PC-9 (cell line): Measurements from ENCODE around the gene PADI1. TPM values are rescaled to one million over a fixed set of nuclear protein-coding genes. Genes with fewer than 3 reads are reported as not detected.

Experiments
- BruUV-seq: library from RNA; stranded (reverse); fragments of 400-500 nt; replicated peaks from 2 replicates; lab custom pipeline; 2021; lab: Mats Ljungman, UMichigan
- CTCF ChIA-PET: fragments of 300-600 bp; sonication (Branson Sonifier 250); formaldehyde crosslinking; loops from one replicate; lab custom pipeline; 2022; ENCODE audit warnings: antibody characterized with exemption; lab: Charles Lee
- POLR2A ChIA-PET: fragments of 300-600 bp; sonication (Branson Sonifier 250); formaldehyde crosslinking; loops from one replicate; lab custom pipeline; 2022; ENCODE audit warnings: antibody characterized with exemption; ENCODE audit not compliant: unreplicated experiment; lab: Charles Lee
- DNase-seq, 2 experiments: peaks; one replicate each; pipeline versions ENCODE4 v3.0.0 to v3.0.0-alpha.2; 2015 to 2022; ENCODE audit warnings: mixed read lengths in 1 of 2
- H2AFZ ChIP-seq: fragments of 200-600 bp; sonication (generic); 2 replicates; pipeline ENCODE4 v1.8.1; 2017; ENCODE audit warnings: antibody characterized with exemption
- H3F3A ChIP-seq: fragments of 200-600 bp; sonication (generic); 2 replicates; pipeline ENCODE4 v1.8.1; 2017; ENCODE audit warnings: antibody characterized with exemption, mild to moderate bottlenecking, low read depth; ENCODE audit not compliant: insufficient read depth
- H3K27ac ChIP-seq: fragments of 200-600 bp; sonication (generic); 2 replicates; pipeline ENCODE4 v1.6.1; 2016; ENCODE audit warnings: mixed run types
- H3K27me3 ChIP-seq: fragments of 200-600 bp; sonication (generic); 2 replicates; pipeline ENCODE4 v1.6.1; 2016; ENCODE audit warnings: low read depth, mixed run types; ENCODE audit not compliant: insufficient read depth
- H3K36me3 ChIP-seq: fragments of 200-600 bp; sonication (generic); 2 replicates; pipeline ENCODE4 v1.6.1; 2016; ENCODE audit warnings: low read depth, mixed run types
- H3K4me1 ChIP-seq: fragments of 200-600 bp; sonication (generic); replicated peaks from 2 replicates; pipeline ENCODE4 v1.6.1; 2016; ENCODE audit warnings: mixed run types; ENCODE audit not compliant: insufficient read depth
- H3K4me2 ChIP-seq: fragments of 200-600 bp; sonication (generic); 2 replicates; pipeline ENCODE4 v1.6.1; 2017; ENCODE audit warnings: mixed run types
- H3K4me3 ChIP-seq: fragments of 200-600 bp; sonication (generic); 2 replicates; pipeline ENCODE4 v1.6.1; 2016; ENCODE audit warnings: mixed run types
- H3K79me2 ChIP-seq: fragments of 200-600 bp; sonication (generic); 2 replicates; pipeline ENCODE4 v1.6.1; 2017; ENCODE audit warnings: low read depth, mixed run types
- H3K9me2 ChIP-seq: fragments of 200-600 bp; sonication (generic); 2 replicates; pipeline ENCODE4 v1.8.1; 2017; ENCODE audit warnings: mild to moderate bottlenecking; ENCODE audit not compliant: insufficient read depth
- H3K9me3 ChIP-seq: fragments of 200-600 bp; sonication (generic); 2 replicates; pipeline ENCODE4 v1.8.1; 2016; ENCODE audit warnings: low read depth; ENCODE audit not compliant: insufficient read depth
- H4K20me1 ChIP-seq: fragments of 200-600 bp; sonication (generic); 2 replicates; pipeline ENCODE4 v1.8.1; 2017; ENCODE audit not compliant: insufficient read depth
- CTCF ChIP-seq: fragments of 200-600 bp; sonication (generic); conservative IDR thresholded peaks from 2 replicates; pipeline ENCODE4 v1.6.1; 2017; ENCODE audit warnings: mixed run types, antibody characterized with exemption, mild to moderate bottlenecking, moderate library complexity
- EZH2 ChIP-seq: fragments of 200-600 bp; sonication (generic); IDR thresholded peaks from 2 replicates; pipeline ENCODE4 v1.8.0; 2017; ENCODE audit warnings: antibody characterized with exemption, low read depth
- intact Hi-C: fragments of 100-400 bp; cut with micrococcal nuclease; formaldehyde crosslinking; loops from one replicate; pipeline ENCODE4 v1.10.0; 2022; ENCODE audit not compliant: unreplicated experiment
- total RNA-seq: library from RNA; stranded (reverse); gene quantifications from 2 replicates; pipeline ENCODE4 v1.2.3, GENCODE V29; 2021

The PADI1 gene
- total RNA-seq, 1 experiment from 2014 or later = 28.3 TPM

- Histone ChIP-seq H3K79me2 (no peaks in the 10 kb centered on the region), H3K4me1 (peaks cover 4% of the 10 kb centered on the region; the same call in 1 of the 2 replicates), H3K9me3 (no peaks in the 10 kb centered on the region), H4K20me1 (no peaks in the 10 kb centered on the region), H3F3A (peaks cover 2% of the 10 kb centered on the region; the same call in 1 of the 2 replicates), H3K4me3 (no peak overlapping the region), H3K4me2 (no peak overlapping the region), H2AFZ (no peak overlapping the region), H3K9me2 (no peaks in the 10 kb centered on the region), H3K27me3 (no peaks in the 10 kb centered on the region), H3K36me3 (no peaks in the 10 kb centered on the region), H3K27ac (no peak overlapping the region)
- intact Hi-C loops = no loop called here
- POLR2A ChIA-PET = no interaction called here
- CTCF ChIA-PET = no interaction called here
- TF ChIP-seq EZH2 (no peak), CTCF (no peak)
- DNase-seq = no peak
- BruUV-seq = no TSS peak
Measured at GRCh38 chr1:17181781-17182464, 23.0 kb upstream of the PADI1 start.

GRCh38 chr1:17183388-17184160, 21.4 kb upstream of the PADI1 start:
- CTCF ChIA-PET = no interaction called here
- H3K79me2 ChIP-seq = no peaks in the 10 kb centered on the region
- H3K36me3 ChIP-seq = no peaks in the 10 kb centered on the region

More at GRCh38 chr1:17183388-17184160, 21.4 kb upstream of the PADI1 start:
- intact Hi-C loops = no loop called here
- H3K9me2 ChIP-seq = no peaks in the 10 kb centered on the region
- H4K20me1 ChIP-seq = no peaks in the 10 kb centered on the region
- H3K4me3 ChIP-seq = no peak overlapping the region
- H3K4me1 ChIP-seq = peaks cover 4% of the 10 kb centered on the region; the same call in 1 of the 2 replicates
- no peak overlapping the region for H3K27ac ChIP-seq
- no peak for TF ChIP-seq EZH2
- TF ChIP-seq CTCF = no peak
- peaks cover 4% of the 10 kb centered on the region; the same call in 1 of the 2 replicates for H3F3A ChIP-seq
- no peak for DNase-seq
- no TSS peak for BruUV-seq
- H3K27me3 ChIP-seq = no peaks in the 10 kb centered on the region
- POLR2A ChIA-PET = no interaction called here
- H3K9me3 ChIP-seq = no peaks in the 10 kb centered on the region; the same call in 1 of the 2 replicates
- no peak overlapping the region for H3K4me2 ChIP-seq
- H2AFZ ChIP-seq = no peak overlapping the region
